Osteocyte (in vitro differentiated cells): Measurements from ENCODE around the gene PYGB. TPM values are rescaled to one million over a fixed set of nuclear protein-coding genes. Genes with fewer than 3 reads are reported as not detected.

ENCODE experiments used
- DNase-seq: peaks from one replicate; pipeline ENCODE4 v3.0.0; 2021; ENCODE audit warnings: mixed read lengths; ENCODE audit not compliant: unreplicated experiment; ENCODE audit errors: extremely low spot score
- H3K27ac Mint-ChIP-seq: one replicate; pipeline ENCODE4 v1.8.0; 2021; ENCODE audit warnings: mild to moderate bottlenecking, mixed read lengths; ENCODE audit not compliant: unreplicated experiment
- H3K27me3 Mint-ChIP-seq: one replicate; pipeline ENCODE4 v1.8.0; 2021; ENCODE audit warnings: mixed read lengths; ENCODE audit not compliant: unreplicated experiment
- H3K36me3 Mint-ChIP-seq: one replicate; pipeline ENCODE4 v1.8.0; 2021; ENCODE audit warnings: mixed read lengths; ENCODE audit not compliant: unreplicated experiment
- H3K4me1 Mint-ChIP-seq: one replicate; pipeline ENCODE4 v1.8.0; 2021; ENCODE audit warnings: mixed read lengths; ENCODE audit not compliant: unreplicated experiment
- H3K4me3 Mint-ChIP-seq: one replicate; pipeline ENCODE4 v1.8.0; 2021; ENCODE audit warnings: mild to moderate bottlenecking, moderate library complexity, mixed read lengths; ENCODE audit not compliant: unreplicated experiment
- H3K9me3 Mint-ChIP-seq: one replicate; pipeline ENCODE4 v1.8.0; 2021; ENCODE audit warnings: mixed read lengths; ENCODE audit not compliant: unreplicated experiment
- total RNA-seq: library from RNA; stranded (reverse); gene quantifications from 2 replicates; pipeline ENCODE4 v1.2.1, GENCODE V29; 2021
- TF ChIP-seq, protein P1 (sequence below): fragments of 200-600 bp; sonication (generic); IDR thresholded peaks from 2 replicates; pipeline ENCODE4 v1.5.0; 2021; ENCODE audit warnings: antibody characterized with exemption, mild to moderate bottlenecking, moderate library complexity

PYGB gene
- total RNA-seq, 1 donor from 2014 or later, result 234 TPM

DNA sequence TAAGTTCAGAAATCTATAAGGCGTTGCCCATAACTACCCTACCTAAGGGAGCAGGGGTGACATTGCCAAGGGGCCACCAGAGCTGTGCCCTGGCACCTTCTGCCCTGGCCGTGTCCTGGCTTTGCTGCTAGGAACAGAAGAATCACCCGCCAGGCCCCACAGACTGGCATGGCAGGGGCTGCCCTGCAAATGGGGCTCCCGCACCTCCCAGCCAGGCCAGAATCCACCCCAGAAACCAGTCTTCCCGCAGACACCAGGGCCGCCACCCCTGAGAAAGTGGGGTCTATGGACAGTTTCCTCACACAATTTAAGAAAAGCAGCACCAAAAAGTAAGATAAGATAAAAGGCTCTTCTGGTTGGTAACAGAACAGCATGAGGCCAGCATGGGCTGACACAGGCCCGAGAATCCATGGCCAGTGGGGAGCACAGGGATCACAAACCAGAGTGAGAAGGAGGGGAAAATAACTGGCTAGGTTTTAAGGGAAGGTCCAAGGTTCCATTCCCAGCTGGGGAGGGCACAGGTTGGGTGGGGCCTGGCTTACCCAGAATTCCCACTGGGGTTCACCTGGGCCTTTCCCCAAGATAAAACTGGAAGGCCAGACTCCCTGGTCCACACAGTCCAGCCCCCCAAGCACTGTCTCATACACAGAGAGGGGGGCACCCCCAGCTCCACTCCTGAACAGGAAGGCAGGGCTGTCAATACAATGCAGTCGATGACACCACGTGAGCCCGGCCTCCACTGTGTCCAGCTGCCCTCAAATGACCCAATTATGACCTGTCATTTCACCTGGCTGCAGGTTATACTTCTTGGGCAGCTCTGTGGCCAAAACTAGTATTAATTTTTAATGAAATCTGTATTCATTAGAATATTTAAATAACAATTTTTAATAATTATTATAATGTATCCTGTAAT is 59.4 kb downstream of the PYGB start:
- TF ChIP-seq, protein P1, sequence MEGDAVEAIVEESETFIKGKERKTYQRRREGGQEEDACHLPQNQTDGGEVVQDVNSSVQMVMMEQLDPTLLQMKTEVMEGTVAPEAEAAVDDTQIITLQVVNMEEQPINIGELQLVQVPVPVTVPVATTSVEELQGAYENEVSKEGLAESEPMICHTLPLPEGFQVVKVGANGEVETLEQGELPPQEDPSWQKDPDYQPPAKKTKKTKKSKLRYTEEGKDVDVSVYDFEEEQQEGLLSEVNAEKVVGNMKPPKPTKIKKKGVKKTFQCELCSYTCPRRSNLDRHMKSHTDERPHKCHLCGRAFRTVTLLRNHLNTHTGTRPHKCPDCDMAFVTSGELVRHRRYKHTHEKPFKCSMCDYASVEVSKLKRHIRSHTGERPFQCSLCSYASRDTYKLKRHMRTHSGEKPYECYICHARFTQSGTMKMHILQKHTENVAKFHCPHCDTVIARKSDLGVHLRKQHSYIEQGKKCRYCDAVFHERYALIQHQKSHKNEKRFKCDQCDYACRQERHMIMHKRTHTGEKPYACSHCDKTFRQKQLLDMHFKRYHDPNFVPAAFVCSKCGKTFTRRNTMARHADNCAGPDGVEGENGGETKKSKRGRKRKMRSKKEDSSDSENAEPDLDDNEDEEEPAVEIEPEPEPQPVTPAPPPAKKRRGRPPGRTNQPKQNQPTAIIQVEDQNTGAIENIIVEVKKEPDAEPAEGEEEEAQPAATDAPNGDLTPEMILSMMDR, result no peak
- Mint-ChIP-seq H3K4me3 (no peak overlapping the region), H3K4me1 (peaks cover 36% of the 10 kb centered on the region), H3K9me3 (no peaks in the 10 kb centered on the region), H3K27me3 (no peaks in the 10 kb centered on the region), H3K36me3 (no peaks in the 10 kb centered on the region), H3K27ac (no peak overlapping the region)
- DNase-seq, result no peak

DNA sequence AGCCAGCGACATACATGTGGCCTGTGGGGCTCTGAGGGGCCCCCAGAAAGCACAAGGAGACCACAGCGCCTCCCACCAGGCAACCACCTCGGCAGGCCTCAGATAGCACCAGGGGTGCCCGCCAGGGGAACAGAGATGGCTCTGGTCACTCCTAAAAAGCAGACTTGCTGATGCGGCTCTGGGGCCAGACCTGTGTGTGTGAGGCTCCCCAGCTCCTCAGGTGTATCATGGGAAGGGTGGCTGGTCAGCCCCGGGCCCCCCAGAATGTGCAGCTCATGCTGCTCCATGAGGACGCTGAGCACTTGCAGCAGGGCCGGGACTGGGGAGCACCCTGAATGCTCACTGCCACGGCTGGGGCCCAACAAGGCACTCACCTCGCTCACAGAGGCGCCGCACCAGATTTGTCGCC is 60.2 kb downstream of the PYGB start:
- TF ChIP-seq, protein P1, result no peak
- Mint-ChIP-seq H3K36me3 (no peaks in the 10 kb centered on the region), H3K27ac (no peak overlapping the region), H3K4me3 (no peak overlapping the region), H3K27me3 (no peaks in the 10 kb centered on the region), H3K9me3 (no peaks in the 10 kb centered on the region), H3K4me1 (peaks cover 36% of the 10 kb centered on the region)
- no peak for DNase-seq

DNA sequence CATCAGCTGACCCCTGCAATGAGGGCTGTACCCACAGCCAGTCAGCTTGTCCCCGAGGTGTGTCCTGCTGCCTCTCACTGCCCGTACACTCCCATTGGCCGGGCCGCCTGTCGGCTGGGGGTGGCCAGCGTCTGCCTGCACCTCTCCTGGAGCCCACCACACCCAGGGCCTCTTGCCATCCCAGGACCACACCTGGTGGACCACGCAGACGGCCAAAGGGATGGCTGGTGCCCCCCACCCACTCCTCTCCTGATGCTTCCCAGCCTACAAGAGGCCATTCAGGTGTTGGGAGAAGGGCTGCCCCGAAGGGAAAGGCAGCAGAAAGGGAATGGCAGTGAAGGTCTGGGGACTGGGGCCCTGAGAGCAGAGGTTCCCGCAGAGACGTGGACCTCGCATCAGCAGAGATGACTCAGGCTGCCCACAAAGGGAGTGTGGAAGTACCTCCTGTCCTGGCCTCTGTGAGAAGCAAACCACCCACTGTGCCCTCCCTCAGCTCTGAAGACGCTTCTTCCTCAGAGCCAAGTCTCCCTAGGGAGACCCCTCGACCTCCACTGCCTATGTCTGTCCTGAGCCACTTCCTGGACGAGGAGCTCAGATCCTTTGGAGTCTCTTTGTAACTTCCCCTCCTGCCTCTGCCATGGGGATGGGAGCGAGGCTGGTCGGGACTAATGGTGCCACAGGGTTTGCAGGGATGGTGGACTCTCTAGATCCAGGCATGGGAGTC is 60.9 kb downstream of the PYGB start:
- H3K4me3 Mint-ChIP-seq, result no peak overlapping the region
- no peak for DNase-seq
- H3K36me3 Mint-ChIP-seq, result no peaks in the 10 kb centered on the region
- H3K27ac Mint-ChIP-seq, result peak overlapping the region; percentile 96
- no peaks in the 10 kb centered on the region for H3K9me3 Mint-ChIP-seq
- TF ChIP-seq, protein P1, result no peak
- H3K4me1 Mint-ChIP-seq, result peaks cover 36% of the 10 kb centered on the region
- H3K27me3 Mint-ChIP-seq, result no peaks in the 10 kb centered on the region

DNA sequence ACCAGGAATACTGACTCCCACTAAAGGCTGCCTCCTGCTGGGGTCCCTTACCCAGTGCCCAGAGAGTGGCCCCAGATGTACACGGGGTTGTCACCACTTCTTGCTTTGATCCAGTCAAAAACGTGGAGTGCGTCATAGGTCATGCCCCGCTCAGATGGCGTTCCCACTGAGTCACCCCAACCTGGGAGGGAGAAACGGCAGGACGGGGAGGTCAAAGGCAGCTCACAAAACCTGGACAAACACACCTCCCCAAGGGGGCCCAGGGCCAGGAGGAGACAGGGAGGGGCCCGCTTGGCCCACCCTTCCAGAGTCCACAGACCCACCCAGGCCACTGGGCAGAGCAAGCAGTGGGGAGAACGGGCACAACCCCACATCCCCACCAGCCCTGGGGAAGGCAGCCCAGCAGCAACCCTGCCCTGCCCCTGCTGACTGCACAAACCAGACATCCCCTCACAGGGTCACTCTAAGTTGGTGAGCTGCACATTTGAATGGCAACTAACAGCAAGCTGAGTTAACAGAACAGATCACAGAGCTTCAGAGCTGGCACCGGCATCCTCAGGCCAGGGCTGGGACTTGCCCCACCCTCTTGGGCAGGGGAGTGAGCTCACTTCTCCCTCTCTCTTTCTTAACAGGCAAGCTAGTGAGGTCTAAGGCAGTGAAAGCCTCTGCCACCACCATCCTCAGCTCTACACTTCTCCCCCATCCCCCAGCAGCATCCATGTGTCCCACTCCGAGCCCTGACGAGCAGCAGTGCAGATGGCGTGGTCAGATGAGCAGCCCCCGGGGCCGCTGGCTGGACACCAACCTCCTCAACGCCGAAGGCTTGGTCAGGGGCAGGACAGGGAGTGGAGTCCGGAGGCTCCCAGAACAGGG is 61.7 kb downstream of the PYGB start:
- H3K9me3 Mint-ChIP-seq, result no peaks in the 10 kb centered on the region
- H3K4me3 Mint-ChIP-seq, result peak overlapping the region; percentile 66
- H3K36me3 Mint-ChIP-seq, result no peaks in the 10 kb centered on the region
- H3K27me3 Mint-ChIP-seq, result no peaks in the 10 kb centered on the region
- H3K4me1 Mint-ChIP-seq, result peaks cover 36% of the 10 kb centered on the region
- DNase-seq, result no peak
- TF ChIP-seq, protein P1, result no peak
- peak overlapping the region; percentile 96 for H3K27ac Mint-ChIP-seq
